NCI-H1417 treated with DMSO at 0.1 percent for 48 hours (cell line): ENCODE measurements around the gene SLIT1.

Source experiments
- DNase-seq: peaks from one replicate; lab custom pipeline; 2025; lab: John Stamatoyannopoulos, UW

Gene SLIT1

DNA sequence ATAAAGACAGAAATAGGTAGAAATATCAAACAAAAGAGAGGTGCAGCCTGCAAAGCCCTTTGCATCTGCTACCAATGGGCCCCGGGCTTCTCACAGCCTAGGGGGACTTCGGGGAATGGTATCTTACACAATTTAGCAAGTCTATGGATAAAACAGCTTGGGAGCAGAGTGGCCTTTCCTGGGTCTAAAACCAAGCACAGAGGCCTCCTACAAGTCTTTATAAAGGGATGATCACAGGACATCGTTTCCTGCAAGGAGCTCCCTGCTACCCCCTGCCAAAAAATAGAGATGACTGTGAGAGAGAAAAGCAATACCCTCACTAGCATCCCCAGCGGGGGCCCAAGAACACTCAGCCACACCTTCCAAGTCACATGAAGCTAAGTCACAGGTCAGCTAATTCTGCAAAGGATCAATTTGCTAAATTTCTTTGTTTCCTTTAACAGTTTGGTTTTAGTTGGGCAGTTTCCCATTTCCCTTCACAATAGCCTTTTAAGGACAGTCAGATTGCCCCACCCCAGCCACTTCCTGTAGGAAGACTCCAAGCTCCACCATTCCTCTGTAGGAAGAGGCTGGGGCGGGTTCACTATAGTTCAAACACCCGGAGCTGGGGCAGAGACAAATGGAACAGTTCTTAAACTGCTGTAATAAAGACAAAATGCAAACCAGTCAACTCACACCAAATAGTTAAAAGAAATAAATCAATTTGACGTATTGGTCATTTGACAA lies 105.5 kb downstream of the SLIT1 start:
- no peak for DNase-seq

DNA sequence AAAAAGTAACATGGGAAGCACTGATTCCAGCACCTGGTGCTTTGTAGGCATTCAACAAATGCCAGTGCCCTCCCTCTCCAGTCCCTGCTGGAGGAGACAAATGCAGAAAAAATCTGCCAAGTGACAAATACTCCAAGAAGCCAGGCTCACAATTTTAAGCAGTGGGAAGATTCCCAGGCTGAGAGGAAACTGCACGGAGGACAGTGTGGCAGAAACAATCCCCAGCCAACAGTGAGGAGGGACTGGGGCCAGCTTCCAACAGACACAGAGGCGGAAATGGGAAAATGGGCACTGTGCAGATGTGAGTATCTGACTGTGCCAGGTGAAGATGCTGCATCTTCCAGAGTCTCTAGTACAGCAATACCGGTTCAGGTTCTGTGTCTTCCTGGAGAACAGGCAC lies 106.3 kb downstream of the SLIT1 start:
- no peak for DNase-seq

- no peak for DNase-seq
Observed at GRCh38 chr10:97078938-97079445, 106.8 kb downstream of the SLIT1 start.

DNA sequence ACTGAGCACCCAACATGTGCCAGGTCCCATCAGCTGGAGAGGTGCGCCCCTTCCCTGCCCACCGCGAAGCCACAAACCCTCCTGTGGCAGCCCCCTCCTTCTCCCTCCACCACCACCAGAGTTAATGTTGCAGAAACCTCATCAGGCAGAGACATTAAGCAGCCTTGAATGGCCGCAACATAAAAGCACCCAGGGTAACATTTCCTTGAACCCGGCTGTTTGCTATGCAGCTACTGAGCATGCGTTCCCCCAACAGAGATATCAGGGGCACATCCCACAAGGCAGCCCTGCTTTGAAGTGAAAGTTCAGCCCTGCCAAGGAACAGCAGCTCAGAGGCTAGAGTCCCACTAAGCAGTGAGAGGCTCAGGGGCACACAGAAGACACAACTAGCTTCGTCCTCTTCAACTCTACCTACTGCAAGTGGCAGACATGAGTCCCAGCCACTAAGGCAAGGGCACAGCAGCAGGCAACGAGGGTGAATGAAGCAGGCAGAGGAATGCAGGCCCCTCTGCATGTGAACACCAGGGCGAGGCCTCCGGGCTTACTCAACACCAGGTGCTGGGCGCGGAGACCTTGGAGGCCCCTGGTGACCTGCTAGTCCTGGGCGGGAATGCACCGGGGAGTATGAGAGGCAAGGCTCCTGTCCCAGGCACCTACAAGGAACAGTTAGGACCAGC lies 107.4 kb downstream of the SLIT1 start:
- no peak for DNase-seq

DNA sequence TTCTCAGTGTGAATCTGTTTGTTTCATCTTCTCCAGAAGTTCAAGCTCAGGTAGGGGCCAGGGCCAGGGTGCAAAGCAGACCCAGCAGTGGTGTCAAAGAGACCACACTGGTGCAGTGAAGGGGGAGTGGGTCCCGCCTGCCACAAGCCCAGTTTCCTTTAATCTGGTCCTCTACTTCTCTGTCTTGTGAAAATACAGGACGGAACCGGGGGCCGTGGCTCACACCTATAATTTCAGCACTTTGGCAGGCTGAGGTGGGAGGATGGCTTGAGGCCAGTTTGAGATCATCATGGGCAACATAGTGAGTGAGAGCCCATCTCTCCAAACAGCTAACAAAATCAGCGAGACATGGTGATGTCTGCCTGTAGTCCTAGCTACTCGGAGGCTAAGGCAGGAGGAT lies 109.0 kb downstream of the SLIT1 start:
- no peak for DNase-seq

- no peak for DNase-seq
Observed at GRCh38 chr10:97075961-97076525, 109.7 kb downstream of the SLIT1 start.

DNA sequence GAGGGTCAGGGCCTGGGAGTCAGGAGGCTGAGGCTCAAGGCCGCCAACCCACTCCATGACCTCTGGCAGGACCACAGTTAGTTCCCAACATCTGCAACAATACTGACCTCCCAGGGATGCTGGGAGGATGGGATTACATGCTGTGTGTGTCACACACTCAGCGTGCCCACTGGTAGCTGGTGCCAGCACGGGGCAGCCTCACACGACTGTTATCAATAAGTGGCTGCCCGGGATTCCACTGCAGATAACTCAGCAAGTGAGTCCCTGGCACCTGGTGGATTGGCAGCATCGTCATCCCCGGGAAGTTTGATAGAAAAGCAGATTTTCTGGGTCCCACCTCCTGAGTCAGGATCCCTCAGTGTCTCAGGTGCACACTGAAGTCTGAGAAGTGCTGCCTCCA lies 110.3 kb downstream of the SLIT1 start:
- DNase-seq, result no peak

- DNase-seq, result no peak
Observed at GRCh38 chr10:97074256-97075145, 111.3 kb downstream of the SLIT1 start.

- DNase-seq, result peak; percentile 6
Observed at GRCh38 chr10:97072851-97073665, 112.7 kb downstream of the SLIT1 start.

- DNase-seq, result no peak
Observed at GRCh38 chr10:97071496-97071895, 114.3 kb downstream of the SLIT1 start.

DNA sequence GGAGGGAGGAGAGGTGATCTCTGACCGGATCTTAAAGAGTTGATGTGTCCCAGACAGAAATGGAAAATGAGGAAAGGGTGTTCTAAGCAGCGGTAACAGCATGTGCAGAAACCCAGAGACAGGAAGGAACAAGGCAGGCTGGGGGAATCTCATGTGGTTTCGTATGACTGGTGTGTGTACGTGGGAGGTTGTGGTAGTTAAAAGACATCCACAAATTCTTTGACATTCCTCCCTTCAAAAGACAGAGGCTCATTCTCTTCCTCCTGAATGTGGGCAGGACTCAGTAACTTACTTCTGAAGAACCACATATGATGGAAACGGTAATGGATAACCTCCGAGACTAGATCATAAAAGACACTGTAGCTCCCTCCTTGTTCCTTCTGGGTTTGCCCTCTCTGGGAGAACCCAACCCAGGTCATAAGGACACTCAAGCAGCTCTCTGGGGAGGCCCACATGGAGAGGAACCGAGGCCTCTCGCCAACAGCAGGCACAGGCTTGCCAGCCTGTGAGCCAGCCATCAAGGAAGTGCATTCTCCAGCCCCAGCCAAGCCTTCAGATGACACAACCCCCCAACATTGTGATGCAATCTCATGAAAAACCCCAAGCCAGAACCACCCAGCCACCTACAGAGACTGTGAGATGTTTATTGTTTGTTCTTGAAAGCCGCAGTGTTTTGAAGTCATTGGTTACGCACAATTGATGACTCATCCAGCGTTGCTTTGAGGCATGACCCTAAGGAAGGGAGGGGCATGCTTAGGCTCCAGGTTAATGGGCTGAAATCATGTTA lies 116.0 kb downstream of the SLIT1 start:
- DNase-seq, result no peak

DNA sequence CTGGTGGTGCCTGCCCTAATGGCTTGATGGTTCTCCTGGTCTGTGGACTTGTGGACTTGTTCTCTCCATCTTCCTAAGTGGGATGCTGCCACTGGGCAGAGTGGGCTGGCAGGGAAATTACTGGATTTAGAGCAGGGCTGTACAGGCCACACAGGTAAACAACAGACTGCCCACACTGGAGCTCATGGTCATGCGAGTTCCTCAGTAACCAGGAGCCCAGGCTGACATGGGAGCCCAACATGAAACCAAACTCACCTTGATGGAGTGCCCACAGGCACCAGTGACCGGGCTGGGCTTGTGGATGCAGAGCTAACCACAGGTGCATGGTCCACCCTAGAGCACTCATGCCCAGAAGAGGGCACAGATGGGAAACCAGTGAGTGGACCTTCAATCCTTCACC lies 116.7 kb downstream of the SLIT1 start:
- no peak for DNase-seq

- no peak for DNase-seq
Observed at GRCh38 chr10:97067716-97068391, 117.9 kb downstream of the SLIT1 start.

- DNase-seq, result no peak
Observed at GRCh38 chr10:97066877-97067555, 118.7 kb downstream of the SLIT1 start.

GRCh38 chr10:97065686-97066660 lies 119.8 kb downstream of the SLIT1 start:
- no peak for DNase-seq

DNA sequence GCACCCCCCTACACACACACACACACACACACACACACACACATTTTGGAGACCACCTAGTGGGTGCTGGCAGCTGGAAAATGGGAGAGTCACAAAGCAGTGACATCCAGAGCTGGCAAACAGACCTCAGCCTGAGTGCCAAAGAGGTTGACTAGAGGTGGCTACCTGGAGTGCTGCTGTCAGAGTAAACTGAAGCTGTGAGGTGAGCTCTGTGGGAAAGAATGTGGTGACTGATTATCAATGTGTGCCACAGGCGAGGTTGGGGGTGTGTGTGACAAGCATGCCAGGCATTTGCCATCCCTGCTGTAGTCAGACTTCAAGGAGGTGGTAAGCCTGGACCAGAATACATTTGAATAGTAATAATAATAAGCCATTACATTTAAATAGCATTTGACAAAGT lies 120.6 kb downstream of the SLIT1 start:
- no peak for DNase-seq

- DNase-seq, result no peak
Observed at GRCh38 chr10:97063983-97064837, 121.5 kb downstream of the SLIT1 start.
